ENCODE results near the gene PDIK1L. TPM values are rescaled to one million over a fixed set of nuclear protein-coding genes. Genes with fewer than 3 reads are reported as not detected.

PDIK1L gene
- total and polyA plus RNA-seq, 4 donors = 3.2 to 9.2 (median 4.8) TPM

GRCh38 chr1:26078286-26079177 lies 33.1 kb upstream of the PDIK1L start:
- no peak for DNase-seq (ENCODE audit: low spot score)
- no peaks in the 10 kb centered on the region for H3K36me3 ChIP-seq (ENCODE audit: control insufficient read depth in 4 of 4, insufficient read depth in 3 of 4, low read depth in 1 of 4, low read length in 3 of 4)
- no peak for TF ChIP-seq RAD21 (IDR thresholded peaks at IDR 0.05)
- TF ChIP-seq HNF4G (IDR thresholded peaks at IDR 0.05) = no peak
- TF ChIP-seq ATF3 (IDR thresholded peaks at IDR 0.05) = no peak
- no peak for TF ChIP-seq TAF1 (conservative IDR thresholded peaks at IDR 0.05)
- no peak for TF ChIP-seq NR2F2 (IDR thresholded peaks at IDR 0.05)
- TF ChIP-seq MAX (IDR thresholded peaks at IDR 0.05) = no peak
- no peak for TF ChIP-seq FOXA1 (IDR thresholded peaks at IDR 0.05)
- TF ChIP-seq, protein P1, sequence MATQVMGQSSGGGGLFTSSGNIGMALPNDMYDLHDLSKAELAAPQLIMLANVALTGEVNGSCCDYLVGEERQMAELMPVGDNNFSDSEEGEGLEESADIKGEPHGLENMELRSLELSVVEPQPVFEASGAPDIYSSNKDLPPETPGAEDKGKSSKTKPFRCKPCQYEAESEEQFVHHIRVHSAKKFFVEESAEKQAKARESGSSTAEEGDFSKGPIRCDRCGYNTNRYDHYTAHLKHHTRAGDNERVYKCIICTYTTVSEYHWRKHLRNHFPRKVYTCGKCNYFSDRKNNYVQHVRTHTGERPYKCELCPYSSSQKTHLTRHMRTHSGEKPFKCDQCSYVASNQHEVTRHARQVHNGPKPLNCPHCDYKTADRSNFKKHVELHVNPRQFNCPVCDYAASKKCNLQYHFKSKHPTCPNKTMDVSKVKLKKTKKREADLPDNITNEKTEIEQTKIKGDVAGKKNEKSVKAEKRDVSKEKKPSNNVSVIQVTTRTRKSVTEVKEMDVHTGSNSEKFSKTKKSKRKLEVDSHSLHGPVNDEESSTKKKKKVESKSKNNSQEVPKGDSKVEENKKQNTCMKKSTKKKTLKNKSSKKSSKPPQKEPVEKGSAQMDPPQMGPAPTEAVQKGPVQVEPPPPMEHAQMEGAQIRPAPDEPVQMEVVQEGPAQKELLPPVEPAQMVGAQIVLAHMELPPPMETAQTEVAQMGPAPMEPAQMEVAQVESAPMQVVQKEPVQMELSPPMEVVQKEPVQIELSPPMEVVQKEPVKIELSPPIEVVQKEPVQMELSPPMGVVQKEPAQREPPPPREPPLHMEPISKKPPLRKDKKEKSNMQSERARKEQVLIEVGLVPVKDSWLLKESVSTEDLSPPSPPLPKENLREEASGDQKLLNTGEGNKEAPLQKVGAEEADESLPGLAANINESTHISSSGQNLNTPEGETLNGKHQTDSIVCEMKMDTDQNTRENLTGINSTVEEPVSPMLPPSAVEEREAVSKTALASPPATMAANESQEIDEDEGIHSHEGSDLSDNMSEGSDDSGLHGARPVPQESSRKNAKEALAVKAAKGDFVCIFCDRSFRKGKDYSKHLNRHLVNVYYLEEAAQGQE (IDR thresholded peaks at IDR 0.05) = no peak
- TF ChIP-seq, protein P2, sequence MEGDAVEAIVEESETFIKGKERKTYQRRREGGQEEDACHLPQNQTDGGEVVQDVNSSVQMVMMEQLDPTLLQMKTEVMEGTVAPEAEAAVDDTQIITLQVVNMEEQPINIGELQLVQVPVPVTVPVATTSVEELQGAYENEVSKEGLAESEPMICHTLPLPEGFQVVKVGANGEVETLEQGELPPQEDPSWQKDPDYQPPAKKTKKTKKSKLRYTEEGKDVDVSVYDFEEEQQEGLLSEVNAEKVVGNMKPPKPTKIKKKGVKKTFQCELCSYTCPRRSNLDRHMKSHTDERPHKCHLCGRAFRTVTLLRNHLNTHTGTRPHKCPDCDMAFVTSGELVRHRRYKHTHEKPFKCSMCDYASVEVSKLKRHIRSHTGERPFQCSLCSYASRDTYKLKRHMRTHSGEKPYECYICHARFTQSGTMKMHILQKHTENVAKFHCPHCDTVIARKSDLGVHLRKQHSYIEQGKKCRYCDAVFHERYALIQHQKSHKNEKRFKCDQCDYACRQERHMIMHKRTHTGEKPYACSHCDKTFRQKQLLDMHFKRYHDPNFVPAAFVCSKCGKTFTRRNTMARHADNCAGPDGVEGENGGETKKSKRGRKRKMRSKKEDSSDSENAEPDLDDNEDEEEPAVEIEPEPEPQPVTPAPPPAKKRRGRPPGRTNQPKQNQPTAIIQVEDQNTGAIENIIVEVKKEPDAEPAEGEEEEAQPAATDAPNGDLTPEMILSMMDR (IDR thresholded peaks at IDR 0.05; ENCODE audit: low read depth, low read length, missing input control) = no peak
- no peak for TF ChIP-seq SP1 (IDR thresholded peaks at IDR 0.05)
- no peak for TF ChIP-seq JUND (IDR thresholded peaks at IDR 0.05)
- no peak for TF ChIP-seq EGR1 (IDR thresholded peaks at IDR 0.05; ENCODE audit: low read depth in 2 of 2)
- TF ChIP-seq FOXA2 (IDR thresholded peaks at IDR 0.05) = no peak
- no peaks in the 10 kb centered on the region for H3K9me3 ChIP-seq (ENCODE audit: control insufficient read depth in 4 of 4, low read length in 3 of 4)
- H3K27me3 ChIP-seq (ENCODE audit: control insufficient read depth in 4 of 4, insufficient read depth in 4 of 4, low read length in 3 of 4) = no peaks in the 10 kb centered on the region
- H3K4me3 ChIP-seq (ENCODE audit: low read depth in 1 of 3, low read length in 3 of 3) = no peak overlapping the region
- 82% methylated on average over 8 of the region's 8 CpGs for WGBS
- H3K4me1 ChIP-seq (ENCODE audit: control insufficient read depth in 4 of 4, insufficient read depth in 4 of 4, low read length in 3 of 4) = peaks cover 3 to 22% (median 13%) of the 10 kb centered on the region in 4 donors
- no peak overlapping the region for H3K27ac ChIP-seq (ENCODE audit: low read depth in 1 of 2, low read length in 2 of 2)
- no peak overlapping the region for H3K9ac ChIP-seq (ENCODE audit: low read depth in 1 of 2, low read length in 2 of 2)

GRCh38 chr1:26079178-26079563 lies 32.5 kb upstream of the PDIK1L start:
- no peak overlapping the region for H3K27ac ChIP-seq (ENCODE audit: low read depth in 1 of 2, low read length in 2 of 2)
- TF ChIP-seq TAF1 (conservative IDR thresholded peaks at IDR 0.05) = no peak
- TF ChIP-seq HNF4G (IDR thresholded peaks at IDR 0.05) = no peak
- no peak for TF ChIP-seq GABPA (IDR thresholded peaks at IDR 0.05 in 1 of 2, conservative IDR thresholded peaks at IDR 0.05 in 1 of 2)
- no peak for TF ChIP-seq EGR1 (IDR thresholded peaks at IDR 0.05; ENCODE audit: low read depth in 2 of 2)
- TF ChIP-seq ATF3 (IDR thresholded peaks at IDR 0.05) = no peak
- no peak for TF ChIP-seq MAX (IDR thresholded peaks at IDR 0.05)
- 82% methylated on average over 7 of the region's 7 CpGs for WGBS
- no peaks in the 10 kb centered on the region for H3K36me3 ChIP-seq (ENCODE audit: control insufficient read depth in 4 of 4, insufficient read depth in 3 of 4, low read depth in 1 of 4, low read length in 3 of 4)
- H3K9me3 ChIP-seq (ENCODE audit: control insufficient read depth in 4 of 4, low read length in 3 of 4) = no peaks in the 10 kb centered on the region
- no peak overlapping the region for H3K4me3 ChIP-seq (ENCODE audit: low read depth in 1 of 3, low read length in 3 of 3)
- H3K4me1 ChIP-seq (ENCODE audit: control insufficient read depth in 4 of 4, insufficient read depth in 4 of 4, low read length in 3 of 4) = peaks cover 3 to 22% (median 13%) of the 10 kb centered on the region in 4 donors
- DNase-seq (ENCODE audit: low spot score) = no peak
- H3K9ac ChIP-seq (ENCODE audit: low read depth in 1 of 2, low read length in 2 of 2) = no peak overlapping the region
- H3K27me3 ChIP-seq (ENCODE audit: control insufficient read depth in 4 of 4, insufficient read depth in 4 of 4, low read length in 3 of 4) = no peaks in the 10 kb centered on the region

All from liver (tissue), 9 donors.